ENCODE data around the gene PRKCE.

The PRKCE gene

DNA sequence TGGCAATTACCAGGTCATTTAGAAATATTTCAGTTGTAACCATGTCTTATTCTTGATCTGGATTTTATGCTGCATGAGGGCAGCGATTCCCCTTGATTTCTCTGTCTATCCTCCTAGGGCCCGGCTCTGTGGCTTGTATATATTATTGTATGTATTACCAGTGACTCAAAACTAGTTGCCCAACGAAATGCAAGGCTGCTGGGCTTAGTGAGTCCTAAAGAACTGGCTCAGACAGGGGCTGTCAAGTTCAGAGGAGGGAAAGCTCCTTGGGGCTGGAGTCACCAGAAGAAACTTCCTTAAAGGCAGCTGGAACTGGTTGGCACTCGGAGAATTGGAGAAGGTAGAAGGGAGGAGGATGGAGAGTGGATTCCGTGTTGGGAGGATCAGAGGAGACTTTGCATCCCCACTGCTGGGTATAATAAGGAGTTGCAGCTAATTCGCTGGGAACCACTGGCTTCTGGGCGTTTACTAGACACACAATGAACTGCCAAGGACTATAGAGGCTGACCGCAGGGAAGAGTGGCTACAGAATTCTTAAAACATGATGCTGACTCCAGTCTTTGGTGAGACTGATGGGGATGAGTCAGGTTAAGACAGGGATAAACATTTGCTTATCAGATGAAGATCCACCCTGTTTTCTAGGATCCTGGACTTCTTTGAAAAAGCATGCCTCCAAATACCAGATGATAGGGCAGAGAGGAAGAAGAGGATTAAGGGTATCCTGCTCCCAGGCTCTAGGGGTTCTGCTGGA is 104.3 kb downstream of the PRKCE start:
- peak; percentile 90 for DNase-seq (ENCODE audit: low read depth)

DNA sequence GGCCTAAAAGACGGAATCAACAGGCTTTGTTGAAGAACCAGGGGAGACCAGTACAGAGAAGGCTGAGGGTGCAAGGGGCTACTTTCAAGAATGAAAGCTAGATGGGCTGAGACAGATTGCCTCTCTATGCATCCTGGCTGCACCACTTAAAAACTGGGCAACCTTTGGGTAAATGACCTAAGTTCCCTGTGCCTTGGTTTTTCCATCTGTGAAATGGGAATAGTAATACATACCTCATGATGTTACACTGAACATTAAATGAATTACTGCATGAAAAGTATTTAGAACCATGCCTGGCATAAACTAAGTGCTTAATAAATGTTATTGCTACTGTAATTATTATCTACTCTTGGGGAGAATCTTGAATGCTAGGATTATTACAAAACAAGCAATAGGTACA is 106.5 kb downstream of the PRKCE start:
- DNase-seq (ENCODE audit: low read depth), result no peak

DNA sequence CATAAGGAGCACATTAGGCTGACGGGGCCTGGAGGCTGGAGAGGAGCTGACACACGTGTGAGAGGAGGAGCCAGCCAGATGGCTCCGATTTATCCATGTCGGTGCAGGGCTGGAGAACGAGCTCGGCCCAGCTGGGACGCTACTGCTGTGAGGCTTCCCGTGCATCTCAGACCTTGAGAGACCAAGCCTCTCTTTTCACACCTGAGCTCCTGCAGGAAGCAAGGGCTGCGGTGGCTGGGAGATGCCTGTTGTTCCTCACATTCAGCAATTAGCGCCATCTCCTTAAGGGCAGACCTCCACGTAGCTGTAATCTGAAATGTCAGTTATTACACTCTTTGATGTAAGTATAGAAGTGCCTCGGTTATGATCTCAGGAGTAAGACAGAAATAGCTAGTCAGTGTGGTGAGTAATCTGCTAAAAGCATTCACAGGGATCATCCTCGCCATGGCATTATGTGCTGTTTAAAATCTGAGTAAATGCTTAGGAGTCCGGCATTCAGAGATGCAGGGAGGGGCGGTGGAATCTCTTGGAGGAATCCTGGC is 107.9 kb downstream of the PRKCE start:
- DNase-seq (ENCODE audit: low read depth), result no peak

DNA sequence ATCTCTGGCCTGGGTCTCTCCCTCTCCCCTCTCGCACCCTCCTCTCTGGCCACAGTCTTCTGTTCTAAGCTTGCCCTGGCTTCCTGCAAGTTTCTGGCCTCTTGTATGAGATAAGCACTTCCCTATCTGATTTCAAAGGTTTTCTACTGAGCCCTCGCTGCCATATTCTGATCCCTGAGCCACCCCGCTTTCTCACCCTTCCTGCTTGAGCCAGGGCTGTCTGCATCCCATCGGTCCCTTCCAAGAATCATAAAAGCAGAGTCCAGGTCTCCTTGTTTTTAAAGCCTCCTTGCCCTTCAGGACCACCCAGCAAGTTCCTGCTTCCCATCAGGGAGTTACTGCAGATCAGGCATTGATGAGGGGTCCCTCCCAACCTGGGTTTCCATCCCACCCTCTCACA is 110.2 kb downstream of the PRKCE start:
- DNase-seq (ENCODE audit: low read depth), result no peak

DNA sequence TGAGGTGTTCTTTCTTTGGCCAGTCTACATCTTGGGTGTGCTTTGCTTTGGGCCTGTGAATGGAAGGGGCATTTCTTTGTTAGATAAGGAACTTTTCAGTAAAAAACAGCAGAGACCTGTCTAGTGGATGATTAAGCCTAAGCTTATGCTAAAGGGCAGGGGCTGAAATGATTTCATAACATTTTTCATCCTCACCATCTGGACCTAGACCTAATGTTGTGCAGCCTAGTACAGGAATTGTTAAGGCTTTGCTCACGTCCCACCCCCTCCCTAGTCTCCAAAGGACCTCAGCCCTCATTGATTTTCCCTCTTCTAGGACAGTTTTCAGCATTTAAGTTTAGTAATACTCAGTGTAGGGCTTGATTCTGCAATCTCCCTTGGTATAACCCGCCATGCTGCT is 111.8 kb downstream of the PRKCE start:
- no peak for DNase-seq (ENCODE audit: low read depth)

DNA sequence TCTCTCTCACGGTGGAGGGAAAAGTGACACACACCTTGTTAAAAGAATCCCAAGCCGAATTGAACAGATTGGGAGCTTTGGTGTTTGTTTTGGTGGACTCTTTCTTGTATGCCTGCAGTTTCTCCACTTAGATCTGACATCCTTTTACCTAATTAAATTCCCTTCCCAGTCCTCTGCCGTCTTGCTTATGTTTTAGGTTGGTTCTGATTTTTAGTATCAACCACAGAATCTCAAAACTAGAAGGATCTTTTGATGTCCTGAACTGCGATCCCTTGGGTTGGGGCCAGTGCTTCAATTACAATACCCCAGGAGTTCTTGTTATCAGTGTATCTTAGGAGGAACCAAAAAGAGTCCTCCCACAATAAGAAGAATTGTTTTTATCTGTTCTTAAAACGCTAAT is 112.3 kb downstream of the PRKCE start:
- no peak for DNase-seq (ENCODE audit: low read depth)

DNA sequence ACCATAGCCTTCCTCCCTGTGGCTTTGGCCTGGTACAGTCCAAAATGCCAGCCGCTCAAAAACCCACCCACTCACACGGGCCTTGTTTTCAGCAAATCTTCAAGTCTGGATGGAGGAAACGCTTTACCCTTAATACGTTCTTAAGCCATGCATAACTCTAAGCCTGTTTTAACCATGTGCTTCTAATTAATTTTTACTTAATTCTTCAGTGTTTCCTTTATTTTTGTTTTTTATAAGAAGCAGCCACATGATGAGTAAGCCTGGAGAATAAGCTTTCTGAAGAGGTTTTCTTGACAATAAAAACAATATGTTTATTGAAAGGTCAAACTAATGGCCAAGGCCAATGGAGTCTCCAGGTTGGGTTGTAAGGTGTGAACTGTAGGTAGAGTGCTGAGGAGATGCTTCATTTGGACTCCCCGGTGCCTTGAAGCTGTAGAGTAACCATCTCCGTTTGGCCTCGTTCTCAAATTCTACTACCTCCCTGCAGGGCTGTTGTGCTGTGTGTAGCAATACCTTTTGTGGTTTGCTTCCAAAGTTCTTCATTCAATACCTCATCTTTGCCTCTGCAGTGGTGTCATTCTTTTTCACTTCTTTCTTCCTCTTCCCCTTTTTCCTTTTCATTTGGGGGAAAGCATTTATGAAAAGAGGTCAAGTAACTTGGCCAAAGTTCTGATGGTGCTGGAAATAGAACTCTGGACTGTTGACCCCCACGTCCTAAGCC is 113.7 kb downstream of the PRKCE start:
- no peak for DNase-seq (ENCODE audit: low read depth)

DNA sequence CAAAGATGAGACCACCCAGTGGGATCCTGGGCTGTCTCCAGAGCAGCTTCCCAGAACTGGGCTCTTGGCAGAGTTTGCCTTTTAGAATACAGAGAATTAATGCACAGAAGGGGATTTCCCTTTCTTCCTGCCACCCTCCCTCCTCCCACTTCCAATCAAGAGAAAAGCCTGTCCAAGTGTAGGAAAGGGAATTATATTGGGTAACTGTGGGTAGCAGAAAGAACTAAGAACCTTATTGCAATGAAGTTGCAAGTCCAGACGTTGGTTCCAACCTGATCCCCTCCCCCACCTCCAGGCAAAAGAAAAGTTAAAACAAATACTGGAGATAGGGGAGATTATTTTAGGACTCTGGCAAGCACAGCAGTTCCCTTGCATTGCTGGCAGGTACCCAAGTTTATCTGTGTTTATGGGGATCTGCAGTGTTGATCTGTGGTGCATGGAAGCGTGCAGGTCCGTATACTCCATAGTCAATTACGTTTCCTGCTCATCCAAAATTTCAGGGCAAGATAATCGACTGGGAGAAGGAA is 114.3 kb downstream of the PRKCE start:
- DNase-seq (ENCODE audit: low read depth), result no peak

DNA sequence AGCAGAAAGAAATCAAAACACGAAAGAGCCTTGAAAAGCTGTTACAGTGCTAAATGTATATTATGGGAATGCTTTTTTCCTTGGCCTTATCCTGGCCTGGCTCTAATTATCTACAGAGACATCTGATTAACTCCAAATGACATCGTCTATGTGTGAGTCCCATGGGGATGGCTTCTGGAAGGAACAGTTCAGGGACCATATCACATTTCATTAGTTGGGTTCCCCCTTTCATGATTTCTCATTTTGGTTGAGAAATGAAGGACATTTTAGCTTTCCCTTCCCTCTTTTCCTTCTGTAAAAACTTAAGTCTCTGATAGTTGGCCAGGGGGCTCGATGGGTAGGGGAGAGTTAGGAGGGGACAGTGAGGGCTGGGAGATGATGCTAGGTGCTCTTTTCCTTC is 116.7 kb downstream of the PRKCE start:
- no peak for DNase-seq (ENCODE audit: low read depth)

DNA sequence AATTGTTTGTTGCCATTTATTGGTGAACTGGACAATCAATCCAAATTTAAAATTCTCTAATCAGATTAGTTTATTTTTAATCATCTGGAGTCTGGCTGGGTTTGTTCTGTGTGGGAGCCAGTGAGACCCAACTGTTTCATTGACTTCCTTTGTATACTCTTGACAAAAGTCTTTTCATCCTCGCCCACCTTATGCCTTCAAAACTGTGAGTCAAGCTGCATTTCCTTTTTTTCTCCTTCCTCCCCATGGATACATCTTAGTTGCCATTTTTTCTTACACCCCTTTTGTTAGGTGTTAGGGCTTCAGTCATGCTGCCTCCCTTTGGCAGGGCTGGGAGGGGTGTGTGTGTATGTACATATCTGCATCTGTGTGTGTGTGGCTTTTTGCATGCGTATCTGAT is 117.6 kb downstream of the PRKCE start:
- no peak for DNase-seq (ENCODE audit: low read depth)

DNA sequence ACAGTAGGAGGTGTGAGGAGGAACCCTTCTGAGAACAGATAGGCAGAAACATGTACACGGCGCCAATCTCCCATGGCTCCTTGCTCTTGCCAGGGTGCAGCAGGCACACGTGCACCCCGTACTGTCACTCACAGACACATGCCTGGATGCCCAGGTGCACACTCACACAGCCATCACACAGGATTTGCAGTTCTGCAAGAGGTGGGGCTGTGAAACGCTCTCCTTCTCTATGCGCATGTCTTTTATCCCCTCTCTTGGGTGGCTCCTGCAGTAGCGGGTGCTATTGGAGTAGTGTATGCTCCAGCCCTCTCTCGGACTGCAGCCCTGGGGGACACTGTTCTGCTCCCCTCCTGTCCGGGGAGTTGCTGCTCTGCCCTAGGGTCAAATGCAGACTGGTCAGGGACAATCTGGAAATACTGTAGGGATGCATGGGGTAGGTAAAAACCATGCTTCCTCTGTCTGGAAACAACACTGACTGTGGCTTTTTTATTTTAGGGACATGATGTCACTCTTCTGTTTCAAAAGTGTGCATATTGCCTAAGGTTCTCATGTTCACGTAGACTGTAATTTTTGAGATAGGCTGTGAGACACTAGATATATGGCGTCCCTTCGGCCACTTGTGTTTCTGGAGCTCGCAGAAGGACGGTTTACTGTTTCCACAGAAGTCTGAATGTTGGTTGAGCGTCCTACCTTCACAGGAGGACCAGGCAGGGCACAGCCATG is 118.5 kb downstream of the PRKCE start:
- no peak for DNase-seq (ENCODE audit: low read depth)

DNA sequence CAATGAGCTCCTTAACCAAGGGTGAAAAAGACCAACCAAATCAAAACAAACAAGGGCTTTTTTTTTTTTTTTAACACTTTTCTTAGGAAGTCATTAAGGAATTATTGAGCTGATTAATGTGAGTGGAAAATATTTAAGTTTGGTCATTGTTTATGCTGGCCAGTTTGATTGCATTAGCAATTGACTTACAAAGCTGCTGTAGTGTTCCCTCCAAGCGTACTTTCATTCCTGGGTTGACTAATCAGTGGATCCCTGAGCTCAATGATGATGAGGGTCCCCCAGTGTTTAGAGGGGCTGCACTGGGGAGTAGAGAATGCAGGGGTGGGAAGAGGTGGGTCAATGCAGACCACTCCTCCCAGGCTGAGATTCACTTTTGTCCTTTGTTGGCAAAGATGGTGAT is 119.3 kb downstream of the PRKCE start:
- DNase-seq (ENCODE audit: low read depth), result no peak

DNA sequence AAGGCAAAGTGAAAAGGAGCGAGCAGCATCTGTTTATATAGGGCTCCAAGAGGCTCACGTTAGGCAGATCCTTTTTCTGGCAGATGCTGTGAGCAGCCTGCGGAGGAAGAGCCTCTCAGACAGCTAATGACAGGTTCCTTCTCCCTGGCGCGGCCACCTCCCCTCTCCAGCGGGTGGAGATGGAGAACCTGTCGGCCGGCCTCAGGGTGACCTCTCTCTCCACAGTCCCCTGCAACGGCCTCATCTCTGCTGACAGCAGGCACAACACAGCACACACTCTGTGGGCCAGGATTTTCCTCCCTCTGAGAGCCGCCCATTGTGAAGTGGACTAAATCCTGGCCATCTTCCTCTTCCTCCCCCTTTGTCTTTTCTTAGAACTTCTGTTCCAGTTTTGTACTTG is 119.8 kb downstream of the PRKCE start:
- DNase-seq (ENCODE audit: low read depth), result no peak

DNA sequence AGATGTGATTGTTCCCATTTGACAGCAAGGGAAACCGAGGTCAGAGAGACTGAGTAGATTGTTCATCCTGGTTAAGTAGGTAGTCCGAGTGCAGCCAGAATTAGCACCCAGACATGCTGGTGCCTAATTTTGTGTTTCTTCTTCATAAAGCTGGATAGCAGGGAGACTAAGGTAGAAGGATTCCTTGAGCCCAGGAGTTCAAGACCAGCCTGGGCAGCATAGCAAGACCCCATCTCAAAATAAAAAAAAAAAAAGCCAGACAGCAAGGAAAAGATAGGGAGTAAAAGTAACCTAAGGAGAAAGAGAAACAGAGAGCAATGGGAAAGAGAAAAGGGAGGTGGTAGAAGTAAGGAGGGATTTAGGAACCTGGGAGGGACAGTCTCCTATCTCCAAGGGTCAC is 120.6 kb downstream of the PRKCE start:
- DNase-seq (ENCODE audit: low read depth), result no peak

DNA sequence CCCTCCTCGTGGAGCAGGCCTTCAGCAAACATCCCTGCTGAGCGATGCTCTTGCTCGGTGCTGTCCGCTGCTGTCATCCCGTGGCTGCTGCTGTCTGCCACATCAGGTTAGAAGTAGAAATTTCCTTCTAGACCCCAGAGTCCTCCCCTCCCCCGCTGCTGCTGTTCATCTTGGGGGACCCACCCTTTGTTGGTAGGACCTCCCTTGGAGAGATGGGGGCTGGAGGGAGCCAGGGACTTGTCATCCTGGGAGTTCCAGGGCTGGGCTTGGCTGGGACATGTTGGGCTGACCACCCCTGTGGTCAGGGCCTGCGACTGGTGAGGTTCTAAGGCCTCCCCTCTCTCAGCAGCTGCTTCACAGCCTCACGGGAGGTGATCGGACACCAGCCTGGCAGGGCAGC is 122.4 kb downstream of the PRKCE start:
- no peak for DNase-seq (ENCODE audit: low read depth)

DNA sequence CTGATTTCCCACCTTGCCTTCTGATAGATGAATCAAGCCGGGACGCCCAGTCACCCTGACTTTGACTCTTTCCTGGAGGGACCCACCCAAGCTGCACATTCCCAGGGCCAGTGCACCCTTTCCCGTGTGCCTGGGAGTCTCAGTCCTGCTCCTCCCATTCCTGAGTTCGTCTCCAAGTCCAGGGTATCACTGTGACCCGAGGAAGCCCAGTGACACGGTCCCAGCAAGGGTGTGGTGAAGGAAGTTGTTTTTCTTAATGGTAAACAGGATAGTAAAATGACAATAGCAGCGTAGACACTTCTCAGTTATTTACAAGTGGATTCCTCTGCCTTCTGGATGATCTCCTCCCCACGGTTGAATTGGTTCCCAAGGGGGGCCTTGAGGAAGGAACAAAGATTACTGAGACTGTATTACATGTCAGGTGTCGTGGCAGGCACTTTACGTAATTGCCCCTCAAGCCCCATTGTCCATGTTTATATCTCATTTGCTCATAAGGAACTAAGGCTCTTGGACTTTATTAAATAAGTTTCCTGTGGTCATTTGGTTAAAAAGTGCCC is 123.3 kb downstream of the PRKCE start:
- no peak for DNase-seq (ENCODE audit: low read depth)

DNA sequence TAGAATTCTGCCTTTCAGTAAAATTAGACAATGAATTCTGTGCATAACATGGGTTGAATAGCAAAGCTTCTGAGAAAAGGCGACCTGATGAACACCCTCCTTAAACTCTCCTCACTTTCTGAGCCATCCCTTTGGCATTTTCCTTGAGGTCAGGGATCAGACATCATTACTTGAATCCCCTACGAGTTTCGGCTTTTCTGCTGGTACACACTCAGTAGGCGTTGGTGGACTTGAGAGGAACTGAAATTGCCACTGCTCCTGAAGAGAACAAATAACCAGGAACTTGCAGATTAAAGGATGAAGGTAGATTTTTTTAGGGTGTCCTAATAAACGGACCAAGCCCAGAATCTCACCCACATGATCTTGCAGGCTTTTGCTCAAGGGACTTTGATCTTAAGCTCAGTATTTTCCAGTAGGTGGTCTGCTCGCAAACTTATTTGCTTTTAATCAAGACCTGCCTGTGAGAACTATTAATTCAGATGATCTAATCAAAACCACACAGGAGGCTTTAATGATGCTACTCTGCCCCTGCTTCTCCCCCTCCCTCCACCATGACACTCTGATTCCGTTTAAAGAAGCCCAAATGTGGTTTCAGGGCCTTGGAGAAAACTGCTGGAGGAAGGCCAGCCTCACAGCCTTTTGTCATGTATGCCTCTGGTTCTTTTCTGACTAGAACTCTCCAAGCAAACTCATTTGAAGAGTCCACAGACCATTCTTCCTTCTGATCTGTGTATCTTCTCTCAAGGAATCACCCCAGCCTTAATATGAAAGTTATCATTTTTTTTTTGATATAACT is 124.9 kb downstream of the PRKCE start:
- no peak for DNase-seq (ENCODE audit: low read depth)

DNA sequence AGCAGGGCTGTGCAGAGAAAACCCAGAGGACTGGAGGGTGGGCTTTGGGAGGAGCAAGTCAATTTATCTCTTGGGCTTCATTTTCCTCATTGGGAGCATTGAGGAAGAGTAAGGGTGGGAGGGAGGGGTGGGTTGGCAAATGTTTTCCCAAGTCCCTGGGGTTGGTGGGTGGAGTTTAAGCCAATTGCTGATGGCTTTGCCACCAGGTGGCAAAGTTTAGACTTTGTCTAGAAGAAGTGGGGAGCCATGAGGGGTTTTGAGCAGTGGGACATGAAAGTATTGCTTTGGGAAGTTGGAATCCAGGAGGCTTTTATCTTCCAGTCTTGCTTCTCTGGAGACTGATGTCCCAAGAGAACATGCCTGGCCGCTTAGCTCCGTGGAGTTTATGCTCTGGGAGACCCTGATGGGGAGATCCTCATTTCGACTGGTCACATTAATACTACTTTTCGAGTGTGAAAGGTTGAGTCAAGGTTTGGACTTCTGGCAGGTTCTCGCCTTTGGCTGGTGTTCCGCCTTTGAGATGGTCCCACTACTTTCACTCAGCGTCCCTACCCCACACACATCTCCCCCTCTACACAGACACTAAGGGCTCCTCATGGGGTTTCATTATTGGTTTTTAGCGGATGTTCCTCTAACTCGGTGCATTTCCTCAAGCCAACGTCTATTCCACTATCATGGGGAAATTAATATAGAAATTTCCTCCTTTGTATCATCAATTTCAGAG is 126.7 kb downstream of the PRKCE start:
- DNase-seq (ENCODE audit: low read depth), result no peak

DNA sequence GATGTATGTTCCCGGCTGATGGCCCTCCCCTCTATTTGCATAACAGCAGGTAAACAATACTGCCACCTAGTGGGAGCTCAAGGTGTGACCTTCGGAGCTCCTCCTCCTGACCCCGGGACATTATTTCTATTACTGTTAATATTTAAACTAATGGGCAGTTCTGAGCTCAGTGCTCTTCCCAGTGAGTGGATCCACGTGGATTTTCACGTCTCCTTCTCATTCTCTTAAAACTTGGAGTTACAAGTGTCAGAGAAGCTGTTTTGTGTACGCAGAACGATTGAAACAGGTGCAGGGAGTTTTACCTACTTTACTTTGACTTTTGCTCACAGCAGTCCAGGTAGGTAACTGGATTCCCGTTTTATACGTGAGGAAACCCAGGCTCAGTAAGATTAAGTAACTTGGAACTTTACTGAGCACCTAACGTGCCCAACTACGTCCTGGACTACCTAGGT is 127.3 kb downstream of the PRKCE start:
- DNase-seq (ENCODE audit: low read depth), result no peak

DNA sequence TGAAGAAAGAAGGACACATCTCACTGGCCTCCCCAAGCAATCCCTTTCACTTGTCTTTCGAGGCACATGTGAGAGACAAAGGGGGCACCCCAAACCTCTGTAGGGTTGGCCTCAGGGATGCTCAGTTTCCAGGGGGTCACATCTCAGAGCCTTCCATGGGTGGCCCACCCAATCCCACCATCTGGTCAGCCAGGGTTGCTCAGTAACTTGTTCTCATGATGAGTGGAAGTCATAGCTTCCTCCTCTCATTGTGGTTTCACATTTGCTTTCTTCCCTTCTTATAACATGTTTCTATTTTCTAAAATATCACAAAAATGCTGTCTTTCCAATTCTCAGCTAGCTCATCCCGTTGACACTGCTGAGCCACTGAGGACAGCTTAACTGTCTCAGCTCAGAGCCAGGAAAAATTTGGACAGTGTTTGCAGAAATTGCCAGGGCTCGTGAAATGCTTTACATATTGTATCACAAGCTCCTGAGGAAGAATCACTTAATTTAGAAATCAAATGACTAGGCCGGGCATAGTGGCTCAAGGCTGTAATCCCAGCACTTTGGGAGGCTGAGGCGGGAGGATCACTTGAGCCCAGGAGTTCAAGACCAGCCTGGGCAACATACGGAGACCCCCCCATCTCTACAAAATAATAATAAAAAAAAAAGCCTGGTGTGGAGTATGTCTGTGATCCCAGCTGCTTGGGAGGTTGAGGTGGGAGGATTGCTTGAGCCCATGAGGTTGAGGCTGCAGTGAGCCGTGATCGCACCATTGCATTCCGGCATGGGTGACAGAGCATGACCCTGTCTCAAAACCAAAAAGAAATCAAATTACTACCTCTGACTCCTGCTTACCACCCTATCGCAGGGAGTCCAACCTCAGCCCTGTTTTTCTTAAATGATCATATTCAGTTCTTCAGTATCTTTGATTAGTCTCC is 129.3 kb downstream of the PRKCE start:
- peak; percentile 33 for DNase-seq (ENCODE audit: low read depth)

All from GM04503 (cell line).